HG03159 (cell line): ENCODE measurements around the gene EQTN.

Experiments
- ATAC-seq: cut with Tn5 transposase; IDR thresholded peaks from one replicate; pipeline ENCODE4 v1.9.1; 2021; ENCODE audit warnings: mild to moderate bottlenecking, moderate library complexity; ENCODE audit not compliant: unreplicated experiment

EQTN gene

GRCh38 chr9:27297050-27297449 lies at the start of gene EQTN:
Gene EQTN (minus strand): TSS chr9:27297150. CDS start chr9:27297055, 95 bp downstream.
- ATAC-seq, result no peak

- ATAC-seq, result no peak
These were observed 47.8 kb upstream of the EQTN start for GRCh38 chr9:27344776-27345175.

- ATAC-seq, result no peak
These were observed 44.8 kb upstream of the EQTN start for GRCh38 chr9:27341545-27342294.

- no peak for ATAC-seq
These were observed 44.1 kb upstream of the EQTN start for GRCh38 chr9:27340961-27341511.

- no peak for ATAC-seq
These were observed 43.3 kb upstream of the EQTN start for GRCh38 chr9:27340285-27340674.

- ATAC-seq, result no peak
These were observed 42.8 kb upstream of the EQTN start for GRCh38 chr9:27339661-27340284.

- no peak for ATAC-seq
These were observed 41.6 kb upstream of the EQTN start for GRCh38 chr9:27338527-27338903.

GRCh38 chr9:27337833-27338526 lies 41.0 kb upstream of the EQTN start:
- ATAC-seq, result no peak

- ATAC-seq, result no peak
These were observed 40.3 kb upstream of the EQTN start for GRCh38 chr9:27337236-27337635.

GRCh38 chr9:27336829-27337228 lies 39.9 kb upstream of the EQTN start:
- ATAC-seq, result no peak

GRCh38 chr9:27336126-27336525 lies 39.2 kb upstream of the EQTN start:
- no peak for ATAC-seq

GRCh38 chr9:27335075-27335474 lies 38.1 kb upstream of the EQTN start:
- ATAC-seq, result no peak

GRCh38 chr9:27333241-27334052 lies 36.5 kb upstream of the EQTN start:
- ATAC-seq, result no peak

- no peak for ATAC-seq
These were observed 34.4 kb upstream of the EQTN start for GRCh38 chr9:27331393-27331792.

GRCh38 chr9:27329291-27329690 lies 32.3 kb upstream of the EQTN start:
- ATAC-seq, result no peak

- ATAC-seq, result no peak
These were observed 31.5 kb upstream of the EQTN start for GRCh38 chr9:27328483-27328882.

GRCh38 chr9:27311184-27311583 lies 14.2 kb upstream of the EQTN start:
- ATAC-seq, result no peak

GRCh38 chr9:27310582-27310981 lies 13.6 kb upstream of the EQTN start:
- no peak for ATAC-seq

GRCh38 chr9:27308691-27309390 lies 11.9 kb upstream of the EQTN start:
- no peak for ATAC-seq

- no peak for ATAC-seq
These were observed 7.6 kb upstream of the EQTN start for GRCh38 chr9:27304521-27304920.
